Measurements from ENCODE around the gene AP1S2.
"Not testable (repeated sequence)": the region's sequence is repeated elsewhere in the genome, so short reads cannot be mapped to it uniquely, and the experiment has no call there.

AP1S2 gene

DNA sequence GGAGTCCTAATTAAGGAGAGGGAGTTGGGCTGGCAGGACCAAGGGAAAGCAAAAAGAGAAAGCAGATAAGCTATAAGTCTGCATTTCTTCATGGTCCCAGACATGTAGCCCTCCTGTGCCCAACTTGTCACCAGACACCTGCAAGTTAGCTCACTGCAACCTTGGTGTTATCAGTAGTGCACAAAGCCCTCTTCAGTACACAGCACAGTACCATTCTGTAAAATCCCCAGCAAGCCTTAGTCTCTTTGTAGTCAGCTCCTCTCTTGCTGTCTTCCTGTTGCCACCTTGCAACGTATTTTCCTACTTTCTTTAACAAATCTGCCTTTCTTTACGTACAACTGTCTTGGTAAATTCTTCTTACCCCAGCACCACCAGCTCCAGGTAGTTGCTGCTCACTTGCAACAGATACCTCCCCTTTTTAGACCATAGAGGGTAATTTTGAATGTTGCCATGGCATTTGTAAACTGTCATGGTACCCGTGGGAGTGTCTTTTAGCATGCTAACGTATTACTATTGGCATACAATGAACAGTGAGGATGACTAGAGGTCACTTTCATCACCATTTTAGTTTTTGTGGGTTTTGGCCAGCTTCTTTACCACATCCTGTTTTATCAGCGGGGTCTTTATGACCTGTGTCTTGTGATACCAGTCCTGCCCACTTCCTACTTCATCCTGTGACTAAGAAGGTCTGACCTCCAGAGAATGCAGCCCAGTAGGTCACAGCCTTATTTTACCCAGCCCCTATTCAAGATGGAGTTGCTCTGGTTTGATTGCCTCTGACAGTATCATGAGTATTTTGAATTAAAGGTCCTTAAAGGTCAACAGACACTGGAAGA is 28.3 kb upstream of the AP1S2 start:
- Histone ChIP-seq H3K4me3 (ENCODE audit: low read depth in 1 of 2, low read length in 2 of 2) (no peak overlapping the region), H4K20me1 (ENCODE audit: insufficient read depth, low read length) (no peaks in the 10 kb centered on the region), H3K27me3 (ENCODE audit: insufficient read depth, low read length, poor library complexity) (no peaks in the 10 kb centered on the region), H3K4me1 (ENCODE audit: insufficient read depth, low read length) (no peaks in the 10 kb centered on the region), H3K79me2 (ENCODE audit: insufficient read depth, low read length) (no peaks in the 10 kb centered on the region), H3K36me3 (ENCODE audit: insufficient read depth, low read length) (no peaks in the 10 kb centered on the region), H3K9me3 (ENCODE audit: insufficient read depth, low read length, severe bottlenecking) (no peaks in the 10 kb centered on the region), H3K27ac (ENCODE audit: low read length) (no peak overlapping the region), H3K4me2 (ENCODE audit: insufficient read depth, low read length) (no peak overlapping the region), H3K9ac (ENCODE audit: low read depth, low read length) (no peak overlapping the region), H2AFZ (ENCODE audit: low read depth, low read length) (no peak overlapping the region)
- TF ChIP-seq EZH2 (IDR thresholded peaks at IDR 0.05; ENCODE audit: borderline replicate concordance, low read depth, low read length, severe bottlenecking) = no peak
- TF ChIP-seq, protein P1, sequence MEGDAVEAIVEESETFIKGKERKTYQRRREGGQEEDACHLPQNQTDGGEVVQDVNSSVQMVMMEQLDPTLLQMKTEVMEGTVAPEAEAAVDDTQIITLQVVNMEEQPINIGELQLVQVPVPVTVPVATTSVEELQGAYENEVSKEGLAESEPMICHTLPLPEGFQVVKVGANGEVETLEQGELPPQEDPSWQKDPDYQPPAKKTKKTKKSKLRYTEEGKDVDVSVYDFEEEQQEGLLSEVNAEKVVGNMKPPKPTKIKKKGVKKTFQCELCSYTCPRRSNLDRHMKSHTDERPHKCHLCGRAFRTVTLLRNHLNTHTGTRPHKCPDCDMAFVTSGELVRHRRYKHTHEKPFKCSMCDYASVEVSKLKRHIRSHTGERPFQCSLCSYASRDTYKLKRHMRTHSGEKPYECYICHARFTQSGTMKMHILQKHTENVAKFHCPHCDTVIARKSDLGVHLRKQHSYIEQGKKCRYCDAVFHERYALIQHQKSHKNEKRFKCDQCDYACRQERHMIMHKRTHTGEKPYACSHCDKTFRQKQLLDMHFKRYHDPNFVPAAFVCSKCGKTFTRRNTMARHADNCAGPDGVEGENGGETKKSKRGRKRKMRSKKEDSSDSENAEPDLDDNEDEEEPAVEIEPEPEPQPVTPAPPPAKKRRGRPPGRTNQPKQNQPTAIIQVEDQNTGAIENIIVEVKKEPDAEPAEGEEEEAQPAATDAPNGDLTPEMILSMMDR (IDR thresholded peaks at IDR 0.05; ENCODE audit: borderline replicate concordance, extremely low read depth, low read length, poor library complexity, severe bottlenecking) = no peak
- ATAC-seq (ENCODE audit: insufficient read depth, low read depth) = no peak
- DNase-seq = no peak

GRCh38 chrX:15881381-15881897 is 26.8 kb upstream of the AP1S2 start:
- Histone ChIP-seq H4K20me1 (ENCODE audit: insufficient read depth, low read length) (no peaks in the 10 kb centered on the region), H2AFZ (ENCODE audit: low read depth, low read length) (no peak overlapping the region), H3K4me2 (ENCODE audit: insufficient read depth, low read length) (no peak overlapping the region), H3K79me2 (ENCODE audit: insufficient read depth, low read length) (no peaks in the 10 kb centered on the region), H3K27me3 (ENCODE audit: insufficient read depth, low read length, poor library complexity) (no peaks in the 10 kb centered on the region), H3K4me3 (ENCODE audit: low read depth in 1 of 2, low read length in 2 of 2) (no peak overlapping the region), H3K4me1 (ENCODE audit: insufficient read depth, low read length) (no peaks in the 10 kb centered on the region), H3K9ac (ENCODE audit: low read depth, low read length) (no peak overlapping the region), H3K9me3 (ENCODE audit: insufficient read depth, low read length, severe bottlenecking) (no peaks in the 10 kb centered on the region), H3K36me3 (ENCODE audit: insufficient read depth, low read length) (no peaks in the 10 kb centered on the region), H3K27ac (ENCODE audit: low read length) (no peak overlapping the region)
- DNase-seq (no peak), ATAC-seq (ENCODE audit: insufficient read depth, low read depth) (no peak)
- TF ChIP-seq, protein P1 (IDR thresholded peaks at IDR 0.05; ENCODE audit: borderline replicate concordance, extremely low read depth, low read length, poor library complexity, severe bottlenecking) = no peak
- TF ChIP-seq EZH2 (IDR thresholded peaks at IDR 0.05; ENCODE audit: borderline replicate concordance, low read depth, low read length, severe bottlenecking) = no peak

DNA sequence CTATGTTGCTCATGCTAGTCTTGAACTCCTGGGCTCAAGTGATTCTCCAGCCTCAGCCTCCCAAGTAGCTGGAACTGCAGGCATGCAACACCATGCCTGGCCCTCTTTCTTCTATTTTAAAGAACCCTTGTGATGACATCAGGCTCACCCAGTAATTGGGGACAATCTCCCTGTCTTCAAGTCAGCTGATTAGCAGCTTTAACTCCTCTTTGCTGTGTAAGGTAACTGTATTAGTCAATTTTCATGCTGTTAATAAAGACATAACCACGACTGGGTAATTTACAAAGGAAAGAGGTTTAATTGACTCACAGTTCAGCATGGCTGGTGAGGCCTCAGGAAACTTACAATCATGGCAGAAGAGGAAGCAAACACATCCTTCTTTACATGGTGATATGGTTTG is 23.3 kb upstream of the AP1S2 start:
- H3K36me3 ChIP-seq (ENCODE audit: insufficient read depth, low read length); H3K4me3 ChIP-seq (ENCODE audit: low read depth in 1 of 2, low read length in 2 of 2); H4K20me1 ChIP-seq (ENCODE audit: insufficient read depth, low read length); DNase-seq; H3K4me2 ChIP-seq (ENCODE audit: insufficient read depth, low read length); H3K9ac ChIP-seq (ENCODE audit: low read depth, low read length); H3K4me1 ChIP-seq (ENCODE audit: insufficient read depth, low read length); ATAC-seq (ENCODE audit: insufficient read depth, low read depth); H3K9me3 ChIP-seq (ENCODE audit: insufficient read depth, low read length, severe bottlenecking); H3K27ac ChIP-seq (ENCODE audit: low read length); H2AFZ ChIP-seq (ENCODE audit: low read depth, low read length); H3K27me3 ChIP-seq (ENCODE audit: insufficient read depth, low read length, poor library complexity); H3K79me2 ChIP-seq (ENCODE audit: insufficient read depth, low read length): not testable (repeated sequence)

DNA sequence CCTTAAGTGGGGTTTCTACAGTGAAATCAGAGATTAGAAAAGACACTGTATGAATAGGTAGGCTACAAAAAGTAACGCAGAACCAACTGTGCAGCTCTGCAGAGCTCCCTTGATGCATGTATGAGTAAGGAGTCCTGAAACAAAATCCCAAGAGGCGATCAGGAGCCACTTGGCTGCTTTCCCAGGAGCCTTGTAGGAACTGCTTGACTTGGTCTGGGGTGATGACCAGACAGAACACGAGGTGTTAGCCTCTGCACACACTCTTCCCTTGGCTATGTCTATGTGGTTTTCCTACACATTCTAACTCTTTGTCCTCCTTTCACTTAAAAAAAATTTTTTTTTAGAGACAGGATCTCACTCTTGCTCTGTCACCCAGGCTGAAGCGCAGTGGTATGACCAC is 22.8 kb upstream of the AP1S2 start:
- H3K9me3 ChIP-seq (ENCODE audit: insufficient read depth, low read length, severe bottlenecking) = no peaks in the 10 kb centered on the region
- H3K4me1 ChIP-seq (ENCODE audit: insufficient read depth, low read length) = no peaks in the 10 kb centered on the region
- H3K9ac ChIP-seq (ENCODE audit: low read depth, low read length) = no peak overlapping the region
- H3K36me3 ChIP-seq (ENCODE audit: insufficient read depth, low read length) = no peaks in the 10 kb centered on the region
- H4K20me1 ChIP-seq (ENCODE audit: insufficient read depth, low read length) = no peaks in the 10 kb centered on the region
- no peak overlapping the region for H3K4me3 ChIP-seq (ENCODE audit: low read depth in 1 of 2, low read length in 2 of 2)
- TF ChIP-seq, protein P1 (IDR thresholded peaks at IDR 0.05; ENCODE audit: borderline replicate concordance, extremely low read depth, low read length, poor library complexity, severe bottlenecking) = no peak
- TF ChIP-seq EZH2 (IDR thresholded peaks at IDR 0.05; ENCODE audit: borderline replicate concordance, low read depth, low read length, severe bottlenecking) = no peak
- ATAC-seq (ENCODE audit: insufficient read depth, low read depth) = no peak
- no peaks in the 10 kb centered on the region for H3K27me3 ChIP-seq (ENCODE audit: insufficient read depth, low read length, poor library complexity)
- DNase-seq = no peak
- no peak overlapping the region for H2AFZ ChIP-seq (ENCODE audit: low read depth, low read length)
- H3K79me2 ChIP-seq (ENCODE audit: insufficient read depth, low read length) = no peaks in the 10 kb centered on the region
- no peak overlapping the region for H3K4me2 ChIP-seq (ENCODE audit: insufficient read depth, low read length)
- H3K27ac ChIP-seq (ENCODE audit: low read length) = no peak overlapping the region

All from DND-41 (cell line).